Mesothelial cell of epicardium (in vitro differentiated cells): ENCODE data around the gene THOP1. TPM values are rescaled to one million over a fixed set of nuclear protein-coding genes. Genes with fewer than 3 reads are reported as not detected.

Source experiments
- DNase-seq, 2 experiments: peaks; one replicate each; pipeline ENCODE4 v3.0.0; 2021; ENCODE audit warnings: low spot score in 2 of 2; ENCODE audit not compliant: unreplicated experiment in 2 of 2
- H3K27ac Mint-ChIP-seq: 2 replicates; pipeline ENCODE4 v1.8.0; 2021; ENCODE audit warnings: mixed read lengths
- H3K27me3 Mint-ChIP-seq: 2 replicates; pipeline ENCODE4 v1.8.0; 2021; ENCODE audit warnings: low read depth, mixed read lengths
- H3K36me3 Mint-ChIP-seq: 2 replicates; pipeline ENCODE4 v1.8.0; 2021; ENCODE audit warnings: mixed read lengths
- H3K4me1 Mint-ChIP-seq: 2 replicates; pipeline ENCODE4 v1.8.0; 2021; ENCODE audit warnings: mixed read lengths
- H3K4me3 Mint-ChIP-seq: 2 replicates; pipeline ENCODE4 v1.8.0; 2021; ENCODE audit warnings: mild to moderate bottlenecking, moderate library complexity, mixed read lengths
- H3K9me3 Mint-ChIP-seq: 2 replicates; pipeline ENCODE4 v1.8.0; 2021; ENCODE audit warnings: mixed read lengths
- total RNA-seq: library from RNA; stranded (reverse); gene quantifications from 3 replicates; pipeline ENCODE4 v1.2.1, GENCODE V29; 2021
- TF ChIP-seq, protein P1 (sequence below): fragments of 200-600 bp; sonication (generic); IDR thresholded peaks from one replicate; pipeline ENCODE4 v1.5.0; 2021; ENCODE audit warnings: antibody characterized with exemption; ENCODE audit not compliant: unreplicated experiment

The THOP1 gene
- total RNA-seq, 1 donor from 2014 or later: 80.8 TPM

DNA sequence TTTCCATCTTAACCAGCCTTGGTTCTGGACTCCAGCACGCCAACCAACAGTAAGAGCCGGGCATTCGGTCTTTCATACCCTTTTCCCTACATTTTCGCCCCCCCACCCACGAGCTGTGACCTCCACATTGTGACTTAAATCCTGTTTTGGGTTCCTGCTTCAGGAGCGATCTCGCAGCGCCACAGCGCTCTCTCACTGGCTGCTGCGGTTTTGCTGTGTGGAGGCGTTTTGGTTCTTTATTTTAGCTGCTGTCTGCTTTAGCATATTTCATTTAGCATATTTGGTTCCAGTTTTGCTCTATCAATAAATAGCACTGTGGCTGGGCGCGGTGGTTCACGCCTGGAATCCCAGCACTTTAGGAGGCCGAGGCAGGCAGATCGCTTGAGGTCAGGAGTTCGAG, 25.9 kb upstream of the THOP1 start:
- Mint-ChIP-seq H3K4me1 (no peaks in the 10 kb centered on the region), H3K4me3 (no peak overlapping the region), H3K36me3 (peaks cover 32% of the 10 kb centered on the region), H3K27ac (no peak overlapping the region), H3K27me3 (no peaks in the 10 kb centered on the region), H3K9me3 (no peaks in the 10 kb centered on the region)
- TF ChIP-seq, protein P1, sequence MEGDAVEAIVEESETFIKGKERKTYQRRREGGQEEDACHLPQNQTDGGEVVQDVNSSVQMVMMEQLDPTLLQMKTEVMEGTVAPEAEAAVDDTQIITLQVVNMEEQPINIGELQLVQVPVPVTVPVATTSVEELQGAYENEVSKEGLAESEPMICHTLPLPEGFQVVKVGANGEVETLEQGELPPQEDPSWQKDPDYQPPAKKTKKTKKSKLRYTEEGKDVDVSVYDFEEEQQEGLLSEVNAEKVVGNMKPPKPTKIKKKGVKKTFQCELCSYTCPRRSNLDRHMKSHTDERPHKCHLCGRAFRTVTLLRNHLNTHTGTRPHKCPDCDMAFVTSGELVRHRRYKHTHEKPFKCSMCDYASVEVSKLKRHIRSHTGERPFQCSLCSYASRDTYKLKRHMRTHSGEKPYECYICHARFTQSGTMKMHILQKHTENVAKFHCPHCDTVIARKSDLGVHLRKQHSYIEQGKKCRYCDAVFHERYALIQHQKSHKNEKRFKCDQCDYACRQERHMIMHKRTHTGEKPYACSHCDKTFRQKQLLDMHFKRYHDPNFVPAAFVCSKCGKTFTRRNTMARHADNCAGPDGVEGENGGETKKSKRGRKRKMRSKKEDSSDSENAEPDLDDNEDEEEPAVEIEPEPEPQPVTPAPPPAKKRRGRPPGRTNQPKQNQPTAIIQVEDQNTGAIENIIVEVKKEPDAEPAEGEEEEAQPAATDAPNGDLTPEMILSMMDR: no peak
- DNase-seq: no peak

DNA sequence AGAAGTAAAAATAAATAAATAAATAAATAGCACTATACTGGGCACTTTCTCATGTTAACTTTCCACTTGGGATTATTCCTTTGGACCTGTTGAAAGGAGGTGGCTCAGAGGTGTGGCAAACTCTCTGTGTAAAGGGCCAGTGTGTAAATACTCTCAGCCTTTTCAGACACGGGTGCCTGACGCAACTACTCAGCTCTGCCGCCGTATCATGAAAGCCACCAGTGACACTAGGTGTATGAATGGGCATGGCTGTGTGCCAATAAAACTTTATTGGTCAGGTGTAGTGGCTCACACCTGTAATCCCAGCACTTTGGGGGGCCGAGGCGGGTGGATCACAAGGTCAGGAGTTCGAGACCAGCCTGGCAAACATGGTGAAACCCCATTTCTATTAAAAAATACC, 25.3 kb upstream of the THOP1 start:
- H3K4me1 Mint-ChIP-seq: no peaks in the 10 kb centered on the region
- no peak for DNase-seq
- no peaks in the 10 kb centered on the region for H3K9me3 Mint-ChIP-seq
- no peak overlapping the region for H3K4me3 Mint-ChIP-seq
- H3K27ac Mint-ChIP-seq: no peak overlapping the region
- no peaks in the 10 kb centered on the region for H3K27me3 Mint-ChIP-seq
- H3K36me3 Mint-ChIP-seq: peaks cover 32% of the 10 kb centered on the region
- TF ChIP-seq, protein P1: no peak

DNA sequence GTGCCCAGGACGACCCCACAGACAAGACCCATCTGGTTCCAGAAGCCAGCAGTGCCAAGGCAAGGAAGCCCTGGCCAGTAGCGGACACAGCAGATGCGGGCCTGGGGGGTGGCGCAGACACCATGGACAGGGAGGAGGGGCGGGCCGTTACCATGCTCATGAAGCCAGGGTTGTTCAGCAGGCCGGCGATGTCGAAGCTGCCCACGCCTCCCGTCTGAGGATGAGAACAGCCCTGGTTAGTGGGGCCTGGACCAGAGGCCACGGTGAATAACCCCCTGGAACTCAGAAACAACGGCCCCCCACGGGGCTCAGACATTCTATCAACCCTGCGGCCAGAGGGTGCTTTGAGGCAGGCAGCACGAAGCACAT, 24.0 kb upstream of the THOP1 start:
- peaks cover 25% of the 10 kb centered on the region for H3K36me3 Mint-ChIP-seq
- no peaks in the 10 kb centered on the region for H3K9me3 Mint-ChIP-seq
- H3K4me1 Mint-ChIP-seq: no peaks in the 10 kb centered on the region
- no peak overlapping the region for H3K27ac Mint-ChIP-seq
- TF ChIP-seq, protein P1: no peak
- no peaks in the 10 kb centered on the region for H3K27me3 Mint-ChIP-seq
- DNase-seq: no peak
- H3K4me3 Mint-ChIP-seq: no peak overlapping the region

DNA sequence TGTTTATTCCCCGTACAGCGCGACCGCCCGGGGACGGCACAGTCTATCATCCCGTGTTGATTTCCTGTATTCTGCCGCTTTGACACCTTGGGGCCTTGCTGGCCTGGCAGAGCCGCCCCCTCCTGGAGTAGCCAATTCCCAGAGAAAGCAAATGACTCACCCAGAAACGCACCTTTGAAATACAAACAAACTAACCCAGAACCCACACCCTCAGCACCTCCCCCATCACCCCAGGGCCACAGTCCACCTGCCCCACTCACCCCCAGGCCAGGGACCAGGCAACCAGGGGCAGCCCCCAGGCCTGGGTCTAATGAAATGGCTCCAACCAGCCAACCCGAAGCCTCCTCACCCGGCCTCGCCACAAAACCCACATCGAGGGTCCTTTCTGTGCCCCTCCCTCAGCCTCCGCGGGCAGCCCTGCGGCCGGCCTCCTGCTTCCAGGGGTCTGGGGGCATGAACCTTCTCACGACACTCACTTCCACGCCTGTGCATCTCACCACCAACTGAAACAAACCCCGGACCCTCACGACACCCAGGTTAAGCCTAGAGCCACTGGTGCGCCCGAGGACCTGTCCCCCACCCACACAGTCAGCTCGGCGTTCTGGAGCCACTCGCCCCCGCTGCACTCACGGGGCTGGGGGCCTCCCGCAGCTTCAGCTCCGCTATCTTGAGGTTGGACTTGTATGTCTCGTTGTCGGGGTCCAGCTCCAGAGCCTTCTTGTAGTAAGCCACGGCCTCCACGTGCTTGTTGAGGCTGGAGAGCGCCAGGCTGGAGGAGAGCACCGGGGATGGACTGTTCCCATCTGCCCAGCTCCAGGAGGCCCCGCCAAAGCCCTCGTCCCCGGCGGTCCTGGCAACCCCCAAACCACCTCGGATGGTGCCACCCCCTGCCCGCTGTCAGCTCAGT, 23.2 kb upstream of the THOP1 start:
- Mint-ChIP-seq H3K36me3 (peaks cover 24% of the 10 kb centered on the region), H3K27me3 (no peaks in the 10 kb centered on the region), H3K9me3 (no peaks in the 10 kb centered on the region), H3K4me3 (no peak overlapping the region), H3K27ac (no peak overlapping the region), H3K4me1 (no peaks in the 10 kb centered on the region)
- no peak for DNase-seq
- TF ChIP-seq, protein P1: no peak

DNA sequence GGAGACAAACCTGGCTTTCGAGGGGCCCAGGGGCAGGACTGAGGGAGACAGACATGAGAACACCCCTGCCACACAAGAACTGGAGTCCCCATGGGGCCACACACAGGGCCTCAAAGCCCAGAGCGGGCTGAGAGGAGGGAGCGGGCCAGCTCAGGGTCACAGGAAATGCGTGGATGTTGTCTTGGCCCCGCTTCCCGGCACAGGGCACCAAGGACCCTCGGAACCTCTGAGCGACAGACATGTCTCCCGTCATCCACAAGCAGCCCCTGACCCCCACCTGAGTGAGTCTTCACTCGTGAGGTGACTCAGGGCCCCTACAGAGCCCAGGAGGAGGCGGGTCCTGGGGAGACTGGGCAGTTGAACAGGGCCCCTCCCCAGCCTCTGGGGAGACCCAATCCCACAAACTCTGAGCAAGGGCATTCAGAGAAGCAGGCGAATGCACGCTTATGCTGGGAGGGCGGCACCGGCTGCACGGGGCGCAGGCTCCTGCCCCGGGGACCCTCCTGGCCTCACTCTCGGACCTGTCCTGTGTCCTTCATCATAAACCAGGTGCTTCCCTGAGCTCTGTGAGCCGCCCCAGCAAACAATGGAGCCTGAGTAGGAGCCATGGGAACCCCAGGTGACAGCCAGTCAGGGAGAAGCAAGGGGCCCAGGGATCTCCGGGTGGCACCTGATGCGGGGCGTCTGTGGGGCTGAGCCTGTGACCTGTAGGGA, 22.4 kb upstream of the THOP1 start:
- Mint-ChIP-seq H3K9me3 (no peaks in the 10 kb centered on the region), H3K4me1 (no peaks in the 10 kb centered on the region), H3K4me3 (no peak overlapping the region), H3K27ac (no peak overlapping the region), H3K36me3 (peaks cover 19% of the 10 kb centered on the region), H3K27me3 (no peaks in the 10 kb centered on the region)
- DNase-seq: no peak
- TF ChIP-seq, protein P1: no peak
